Astrocyte (in vitro differentiated cells and primary cell): Measurements from ENCODE around the gene ZMIZ1. TPM values are rescaled to one million over a fixed set of nuclear protein-coding genes. Genes with fewer than 3 reads are reported as not detected.
A peak's percentile ranks its signal among the peaks of the same experiment; 100 is the strongest.

Experiments used
- DNase-seq: peaks from one replicate; pipeline ENCODE4 v3.0.0-alpha.2; 2010; ENCODE audit warnings: low read depth
- FAIRE-seq: peaks from 2 replicates; lab custom pipeline; 2011; peaks lifted over from hg19 to GRCh38; lab: Jason Lieb, UNC
- H2AFZ ChIP-seq: 2 replicates; pipeline ENCODE4 v1.6.0; 2012; ENCODE audit warnings: low read depth, low read length, inconsistent platforms
- H3K27ac ChIP-seq: 2 replicates; pipeline ENCODE4 v1.5.1; 2011; ENCODE audit warnings: low read depth, low read length, inconsistent platforms
- H3K27me3 ChIP-seq: 2 replicates; pipeline ENCODE4 v1.6.0; 2011; ENCODE audit warnings: low read length, inconsistent platforms; ENCODE audit not compliant: insufficient read depth
- H3K36me3 ChIP-seq: 2 replicates; pipeline ENCODE4 v1.5.1; 2011; ENCODE audit warnings: low read length, inconsistent platforms; ENCODE audit not compliant: insufficient read depth
- H3K4me1 ChIP-seq: 2 replicates; pipeline ENCODE4 v1.5.1; 2011; ENCODE audit warnings: low read length, inconsistent platforms; ENCODE audit not compliant: insufficient read depth
- H3K4me2 ChIP-seq: 2 replicates; pipeline ENCODE4 v1.6.0; 2012; ENCODE audit warnings: low read length, inconsistent platforms
- H3K4me3 ChIP-seq: 2 replicates; pipeline ENCODE4 v1.5.1; 2011; ENCODE audit warnings: low read depth, mild to moderate bottlenecking, low read length, inconsistent platforms; ENCODE audit not compliant: insufficient read depth
- H3K79me2 ChIP-seq: 2 replicates; pipeline ENCODE4 v1.6.0; 2012; ENCODE audit warnings: mild to moderate bottlenecking, low read length, inconsistent platforms; ENCODE audit not compliant: insufficient read depth
- H3K9ac ChIP-seq: 2 replicates; pipeline ENCODE4 v1.6.0; 2012; ENCODE audit warnings: mild to moderate bottlenecking, low read length, inconsistent platforms
- H3K9me3 ChIP-seq: 2 replicates; pipeline ENCODE4 v1.5.1; 2012; ENCODE audit warnings: low read depth, mild to moderate bottlenecking, low read length, inconsistent platforms; ENCODE audit not compliant: insufficient read depth
- H4K20me1 ChIP-seq: 2 replicates; pipeline ENCODE4 v1.6.0; 2012; ENCODE audit warnings: low read length, inconsistent platforms; ENCODE audit not compliant: insufficient read depth
- H3K27ac Mint-ChIP-seq: one replicate; pipeline ENCODE4 v1.8.0; 2021; ENCODE audit warnings: mild to moderate bottlenecking, mixed read lengths; ENCODE audit not compliant: unreplicated experiment
- H3K27me3 Mint-ChIP-seq: one replicate; pipeline ENCODE4 v1.8.0; 2021; ENCODE audit warnings: low read depth, mixed read lengths; ENCODE audit not compliant: unreplicated experiment
- H3K36me3 Mint-ChIP-seq: one replicate; pipeline ENCODE4 v1.8.0; 2021; ENCODE audit warnings: low read depth, mixed read lengths; ENCODE audit not compliant: unreplicated experiment
- H3K4me1 Mint-ChIP-seq: one replicate; pipeline ENCODE4 v1.8.0; 2021; ENCODE audit warnings: low read depth, mixed read lengths; ENCODE audit not compliant: unreplicated experiment
- H3K4me3 Mint-ChIP-seq: one replicate; pipeline ENCODE4 v1.8.0; 2021; ENCODE audit warnings: mild to moderate bottlenecking, moderate library complexity, mixed read lengths; ENCODE audit not compliant: unreplicated experiment
- H3K9me3 Mint-ChIP-seq: one replicate; pipeline ENCODE4 v1.8.0; 2021; ENCODE audit warnings: mild to moderate bottlenecking, mixed read lengths; ENCODE audit not compliant: unreplicated experiment
- EZH2 ChIP-seq: IDR thresholded peaks from 2 replicates; pipeline ENCODE4 v1.6.1; 2012; ENCODE audit warnings: mild to moderate bottlenecking, low read length, inconsistent platforms; ENCODE audit not compliant: insufficient read depth
- total RNA-seq: library from RNA; stranded (reverse); gene quantifications from 2 replicates; pipeline ENCODE4 v1.2.1, GENCODE V29; 2021
- TF ChIP-seq, protein P1 (sequence below): IDR thresholded peaks from 2 replicates; pipeline ENCODE4 v1.5.1; 2011; ENCODE audit warnings: low read depth, mild to moderate bottlenecking, inconsistent platforms, low read length, moderate library complexity; ENCODE audit not compliant: insufficient read depth

The ZMIZ1 gene
- total RNA-seq, 1 donor from 2014 or later: 45.5 TPM

DNA sequence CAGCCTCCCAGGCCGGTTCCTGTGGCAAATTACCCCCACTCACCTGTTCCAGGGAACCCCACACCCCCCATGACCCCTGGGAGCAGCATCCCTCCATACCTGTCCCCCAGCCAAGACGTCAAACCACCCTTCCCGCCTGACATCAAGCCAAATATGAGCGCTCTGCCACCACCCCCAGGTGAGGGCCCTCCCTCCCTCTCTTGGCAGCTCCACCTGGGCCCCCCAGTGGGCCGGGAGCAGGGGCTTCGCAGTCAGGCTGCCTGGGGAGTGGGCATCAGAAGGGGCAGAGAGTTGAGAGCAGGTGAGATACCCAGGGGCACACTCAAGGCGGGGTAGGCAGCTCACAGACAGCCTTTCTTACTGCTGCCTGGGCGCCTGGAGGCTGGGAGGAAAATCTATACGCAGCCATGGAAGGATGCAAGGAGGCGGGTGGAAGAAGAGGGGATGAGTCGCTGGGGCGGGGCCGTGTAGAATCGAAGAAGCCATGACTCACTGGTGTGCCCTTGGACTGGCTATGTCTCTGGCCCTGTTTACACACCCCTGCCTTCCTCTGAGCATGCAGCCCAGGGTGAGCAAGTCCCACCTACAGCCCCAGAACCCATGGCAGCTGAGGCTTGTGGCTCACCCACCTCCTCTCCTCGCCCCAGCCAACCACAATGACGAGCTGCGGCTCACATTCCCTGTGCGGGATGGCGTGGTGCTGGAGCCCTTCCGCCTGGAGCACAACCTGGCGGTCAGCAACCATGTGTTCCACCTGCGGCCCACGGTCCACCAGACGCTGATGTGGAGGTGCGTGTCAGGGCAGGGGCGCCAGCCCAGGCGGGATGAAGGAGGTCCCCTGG, 229.9 kb downstream of the ZMIZ1 start:
- H4K20me1 ChIP-seq: peaks cover 82% of the 10 kb centered on the region
- FAIRE-seq (peak; percentile 98), DNase-seq (peak; percentile 99)
- H3K9me3 ChIP-seq: no peaks in the 10 kb centered on the region
- H3K4me2 ChIP-seq: peak overlapping the region; percentile 75
- H3K27me3 Mint-ChIP-seq: no peaks in the 10 kb centered on the region
- TF ChIP-seq, protein P1, sequence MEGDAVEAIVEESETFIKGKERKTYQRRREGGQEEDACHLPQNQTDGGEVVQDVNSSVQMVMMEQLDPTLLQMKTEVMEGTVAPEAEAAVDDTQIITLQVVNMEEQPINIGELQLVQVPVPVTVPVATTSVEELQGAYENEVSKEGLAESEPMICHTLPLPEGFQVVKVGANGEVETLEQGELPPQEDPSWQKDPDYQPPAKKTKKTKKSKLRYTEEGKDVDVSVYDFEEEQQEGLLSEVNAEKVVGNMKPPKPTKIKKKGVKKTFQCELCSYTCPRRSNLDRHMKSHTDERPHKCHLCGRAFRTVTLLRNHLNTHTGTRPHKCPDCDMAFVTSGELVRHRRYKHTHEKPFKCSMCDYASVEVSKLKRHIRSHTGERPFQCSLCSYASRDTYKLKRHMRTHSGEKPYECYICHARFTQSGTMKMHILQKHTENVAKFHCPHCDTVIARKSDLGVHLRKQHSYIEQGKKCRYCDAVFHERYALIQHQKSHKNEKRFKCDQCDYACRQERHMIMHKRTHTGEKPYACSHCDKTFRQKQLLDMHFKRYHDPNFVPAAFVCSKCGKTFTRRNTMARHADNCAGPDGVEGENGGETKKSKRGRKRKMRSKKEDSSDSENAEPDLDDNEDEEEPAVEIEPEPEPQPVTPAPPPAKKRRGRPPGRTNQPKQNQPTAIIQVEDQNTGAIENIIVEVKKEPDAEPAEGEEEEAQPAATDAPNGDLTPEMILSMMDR: no peak
- no peak for TF ChIP-seq EZH2
- no peaks in the 10 kb centered on the region for H3K27me3 ChIP-seq
- peaks cover 25% of the 10 kb centered on the region for H3K4me1 Mint-ChIP-seq
- peak overlapping the region; percentile 90 for H3K27ac ChIP-seq
- H3K79me2 ChIP-seq: peaks cover 7% of the 10 kb centered on the region
- no peak overlapping the region for H3K4me3 ChIP-seq
- H3K27ac Mint-ChIP-seq: peak overlapping the region; percentile 69
- H3K4me3 Mint-ChIP-seq: no peak overlapping the region
- peaks cover 44% of the 10 kb centered on the region for H3K36me3 ChIP-seq
- H3K9me3 Mint-ChIP-seq: no peaks in the 10 kb centered on the region
- no peak overlapping the region for H2AFZ ChIP-seq
- H3K36me3 Mint-ChIP-seq: peaks cover 26% of the 10 kb centered on the region
- peaks cover 36% of the 10 kb centered on the region for H3K4me1 ChIP-seq
- peak overlapping the region; percentile 70 for H3K9ac ChIP-seq

DNA sequence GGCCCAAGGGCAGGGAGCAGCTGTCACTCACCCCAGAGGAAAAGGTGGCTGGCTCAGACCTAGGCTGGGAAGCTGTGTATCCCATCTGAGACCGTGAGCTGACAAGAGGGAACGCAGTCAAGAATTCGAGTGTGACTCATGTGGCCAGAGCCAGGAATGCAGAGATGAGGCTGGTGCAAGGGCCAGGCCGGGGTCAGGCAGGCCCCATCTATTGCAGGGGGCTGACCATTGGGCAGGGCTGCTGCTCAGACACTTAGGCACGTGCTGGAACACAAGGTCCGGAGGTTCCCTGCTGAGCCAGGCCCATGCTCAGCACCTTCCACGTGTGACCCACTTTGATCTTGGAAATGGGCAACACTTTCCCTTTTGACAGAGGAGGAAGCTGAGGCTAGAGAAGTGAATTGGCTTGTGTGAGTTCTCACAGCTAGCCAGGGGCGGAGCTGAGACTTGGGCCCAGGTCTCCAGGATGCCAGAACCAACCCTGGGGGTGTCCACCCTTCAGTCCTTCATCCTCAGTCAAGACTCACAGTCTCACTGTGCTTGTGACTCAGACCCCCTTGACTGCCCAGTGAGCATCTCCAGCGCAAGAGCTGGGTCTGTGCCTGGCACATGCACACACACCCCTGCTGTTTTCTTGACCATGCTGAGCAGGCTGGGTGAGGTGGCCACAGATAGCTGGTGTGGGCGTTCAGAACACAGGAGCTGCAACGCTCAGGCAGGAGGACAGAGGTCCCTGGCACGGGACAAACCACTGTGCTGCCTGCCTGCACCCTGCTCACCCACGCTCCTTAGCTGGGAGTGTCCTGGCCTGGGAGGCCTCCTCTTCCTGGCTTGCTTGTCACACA, 230.9 kb downstream of the ZMIZ1 start:
- Histone ChIP-seq H3K4me3 (no peak overlapping the region), H3K79me2 (peaks cover 7% of the 10 kb centered on the region), H3K27ac (peak overlapping the region; percentile 90), H3K27me3 (no peaks in the 10 kb centered on the region), H2AFZ (no peak overlapping the region), H3K4me2 (peak overlapping the region; percentile 75), H3K9me3 (no peaks in the 10 kb centered on the region), H4K20me1 (peaks cover 82% of the 10 kb centered on the region), H3K4me1 (peaks cover 27% of the 10 kb centered on the region), H3K9ac (peak overlapping the region; percentile 70), H3K36me3 (peaks cover 53% of the 10 kb centered on the region)
- peak; percentile 70 for FAIRE-seq
- no peaks in the 10 kb centered on the region for H3K27me3 Mint-ChIP-seq
- peaks cover 21% of the 10 kb centered on the region for H3K36me3 Mint-ChIP-seq
- peak; percentile 85 for DNase-seq
- peaks cover 18% of the 10 kb centered on the region for H3K4me1 Mint-ChIP-seq
- no peak overlapping the region for H3K4me3 Mint-ChIP-seq
- TF ChIP-seq, protein P1: no peak
- no peak for TF ChIP-seq EZH2
- peak overlapping the region; percentile 91 for H3K27ac Mint-ChIP-seq
- H3K9me3 Mint-ChIP-seq: no peaks in the 10 kb centered on the region
